Measurements from ENCODE around the gene GGA2.
"Not testable (repeated sequence)": the region's sequence is repeated elsewhere in the genome, so short reads cannot be mapped to it uniquely, and the experiment has no call there.

GGA2 gene, protein sequence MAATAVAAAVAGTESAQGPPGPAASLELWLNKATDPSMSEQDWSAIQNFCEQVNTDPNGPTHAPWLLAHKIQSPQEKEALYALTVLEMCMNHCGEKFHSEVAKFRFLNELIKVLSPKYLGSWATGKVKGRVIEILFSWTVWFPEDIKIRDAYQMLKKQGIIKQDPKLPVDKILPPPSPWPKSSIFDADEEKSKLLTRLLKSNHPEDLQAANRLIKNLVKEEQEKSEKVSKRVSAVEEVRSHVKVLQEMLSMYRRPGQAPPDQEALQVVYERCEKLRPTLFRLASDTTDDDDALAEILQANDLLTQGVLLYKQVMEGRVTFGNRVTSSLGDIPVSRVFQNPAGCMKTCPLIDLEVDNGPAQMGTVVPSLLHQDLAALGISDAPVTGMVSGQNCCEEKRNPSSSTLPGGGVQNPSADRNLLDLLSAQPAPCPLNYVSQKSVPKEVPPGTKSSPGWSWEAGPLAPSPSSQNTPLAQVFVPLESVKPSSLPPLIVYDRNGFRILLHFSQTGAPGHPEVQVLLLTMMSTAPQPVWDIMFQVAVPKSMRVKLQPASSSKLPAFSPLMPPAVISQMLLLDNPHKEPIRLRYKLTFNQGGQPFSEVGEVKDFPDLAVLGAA

DNA sequence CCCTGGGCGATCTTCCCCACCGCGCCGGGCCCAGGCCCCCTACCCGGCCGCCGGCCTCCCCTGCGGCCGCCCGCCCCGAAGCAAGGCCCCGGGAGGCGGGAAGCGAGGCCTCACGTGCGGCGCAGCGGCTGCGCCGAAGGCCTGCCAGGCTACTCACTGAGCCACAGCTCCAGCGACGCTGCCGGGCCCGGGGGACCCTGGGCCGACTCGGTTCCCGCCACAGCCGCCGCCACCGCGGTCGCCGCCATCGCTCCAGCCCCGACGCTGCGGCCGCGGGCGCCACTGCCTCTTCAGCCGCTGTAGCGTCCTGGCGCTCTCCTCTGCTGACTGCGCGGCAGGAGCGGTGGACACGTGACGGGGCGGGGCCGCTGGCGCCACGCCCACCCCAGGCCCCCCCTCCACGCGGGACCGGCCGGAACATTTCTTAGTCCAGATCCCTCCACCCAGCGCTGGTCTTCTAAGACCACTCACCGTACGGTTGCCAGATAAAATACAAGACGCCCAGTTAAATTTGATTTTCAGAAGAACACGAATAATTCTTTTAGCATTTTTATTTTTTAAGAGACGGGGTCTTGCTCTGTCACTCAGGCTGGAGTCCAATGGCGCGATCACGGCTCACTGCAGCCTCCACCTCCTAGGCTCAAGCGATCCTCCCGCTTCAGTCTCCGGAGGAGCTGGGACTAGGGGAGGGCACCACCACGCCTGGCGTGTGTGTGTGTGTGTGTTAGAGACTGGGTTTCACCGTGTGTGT, at the start of gene GGA2:
Gene GGA2, minus strand, starts transcription at position 331 of the 751 bp plus-strand sequence. Its CDS starts 83 bp downstream, at position 248.
- peak in 1 of 2 donors; percentile 72 for DNase-seq (ENCODE audit: extremely low read depth in 1 of 2, low read depth in 1 of 2)

DNA sequence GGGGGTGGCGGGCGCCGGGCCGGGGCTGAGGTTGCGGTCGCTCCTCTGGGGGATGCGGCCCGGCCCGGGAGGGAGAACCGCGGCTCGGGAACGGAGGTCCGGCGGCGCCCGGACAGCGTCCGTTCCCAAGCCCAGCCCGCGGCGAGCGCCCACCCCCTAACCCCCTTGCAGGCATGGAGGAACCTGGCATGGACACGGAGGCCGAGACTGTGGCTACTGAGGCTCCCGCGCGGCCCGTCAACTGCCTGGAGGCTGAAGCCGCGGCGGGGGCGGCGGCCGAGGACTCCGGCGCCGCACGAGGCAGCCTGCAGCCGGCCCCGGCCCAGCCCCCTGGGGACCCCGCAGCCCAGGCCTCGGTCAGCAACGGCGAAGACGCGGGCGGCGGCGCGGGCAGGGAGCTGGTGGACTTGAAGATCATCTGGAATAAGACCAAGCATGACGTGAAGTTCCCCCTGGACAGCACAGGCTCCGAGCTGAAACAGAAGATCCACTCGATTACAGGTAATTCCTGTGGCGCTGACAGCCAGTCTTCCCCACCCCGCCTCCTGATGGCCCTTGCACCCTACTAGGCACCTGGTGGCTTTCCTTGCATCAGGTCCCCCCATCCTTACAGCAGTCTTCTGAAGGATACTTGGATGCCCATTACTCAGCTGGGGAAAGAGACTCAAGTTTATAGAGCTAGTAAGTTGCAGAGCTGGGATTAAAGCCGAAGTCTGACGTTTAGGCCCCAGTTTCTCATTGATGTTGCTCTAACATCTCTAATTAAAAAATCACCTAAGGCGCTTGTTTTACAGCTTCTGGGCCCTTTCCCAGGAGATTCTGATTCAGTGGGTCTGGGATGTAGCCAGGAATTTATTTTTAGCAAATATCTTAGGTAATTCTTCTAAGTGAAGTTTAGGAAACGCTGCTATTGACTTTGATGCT, 47.7 kb upstream of the GGA2 start:
- DNase-seq (ENCODE audit: extremely low read depth in 1 of 2, low read depth in 1 of 2), result peak in 1 of 2 donors; percentile 3

- DNase-seq (ENCODE audit: extremely low read depth in 1 of 2, low read depth in 1 of 2), result peak; percentile 86 to 90
Observed at GRCh38 chr16:23556881-23557778, 46.8 kb upstream of the GGA2 start, which contains the start of the genes EARS2 and UBFD1. Gene EARS2, minus strand, starts transcription at chr16:23557350. Its CDS starts 7 bp downstream, at chr16:23557343. Gene UBFD1, plus strand, starts transcription at chr16:23557727. Its CDS starts 16 bp downstream, at chr16:23557743.

- no peak for DNase-seq (ENCODE audit: extremely low read depth in 1 of 2, low read depth in 1 of 2)
Observed at GRCh38 chr16:23554536-23554935, 44.2 kb upstream of the GGA2 start.

DNA sequence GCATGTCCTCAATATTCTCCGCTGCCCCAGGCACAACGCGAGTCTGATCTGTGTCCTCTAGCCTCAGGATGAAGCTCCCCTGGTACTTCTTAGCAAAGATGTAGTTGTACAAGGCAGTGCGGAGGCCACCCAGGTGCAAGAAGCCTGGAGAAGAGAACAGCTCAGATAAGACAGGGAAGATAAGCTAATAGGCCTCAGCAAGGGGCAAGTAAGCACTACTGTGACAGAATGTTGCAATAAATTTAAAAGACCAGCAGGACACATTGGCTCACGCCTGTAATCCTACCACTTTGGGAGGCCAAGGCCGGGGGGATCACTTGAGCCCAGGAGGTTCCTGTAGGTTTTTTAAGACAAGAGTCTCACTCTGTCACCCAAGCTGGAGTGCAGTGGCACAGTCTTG, 41.9 kb upstream of the GGA2 start:
- no peak for DNase-seq (ENCODE audit: extremely low read depth in 1 of 2, low read depth in 1 of 2)

- DNase-seq (ENCODE audit: extremely low read depth in 1 of 2, low read depth in 1 of 2), result no peak
Observed at GRCh38 chr16:23549938-23550337, 39.6 kb upstream of the GGA2 start.

GRCh38 chr16:23544436-23544835, 34.1 kb upstream of the GGA2 start:
- DNase-seq (ENCODE audit: extremely low read depth in 1 of 2, low read depth in 1 of 2), result no peak

GRCh38 chr16:23540817-23541178, 30.5 kb upstream of the GGA2 start:
- DNase-seq (ENCODE audit: extremely low read depth in 1 of 2, low read depth in 1 of 2), result not testable (repeated sequence)

- DNase-seq (ENCODE audit: extremely low read depth in 1 of 2, low read depth in 1 of 2), result no peak
Observed at GRCh38 chr16:23539984-23540816, 29.9 kb upstream of the GGA2 start.

DNA sequence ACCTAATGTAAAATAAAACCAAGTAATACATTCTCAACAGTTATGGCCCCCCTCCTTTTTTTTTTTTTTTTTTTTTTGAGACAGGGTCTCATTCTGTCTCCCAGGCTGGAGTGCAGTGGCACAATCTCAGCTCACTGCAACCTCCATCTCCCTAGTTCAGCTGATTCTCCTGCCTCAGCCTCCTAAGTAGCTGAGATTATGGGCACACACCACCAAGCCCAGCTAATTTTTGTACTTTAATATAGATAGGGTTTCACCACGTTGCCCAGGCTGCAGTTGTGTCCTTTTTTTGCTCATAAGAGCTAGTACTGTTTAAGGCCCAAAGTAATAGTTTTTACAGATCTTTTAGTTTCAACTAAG, 28.6 kb upstream of the GGA2 start:
- no peak for DNase-seq (ENCODE audit: extremely low read depth in 1 of 2, low read depth in 1 of 2)

DNA sequence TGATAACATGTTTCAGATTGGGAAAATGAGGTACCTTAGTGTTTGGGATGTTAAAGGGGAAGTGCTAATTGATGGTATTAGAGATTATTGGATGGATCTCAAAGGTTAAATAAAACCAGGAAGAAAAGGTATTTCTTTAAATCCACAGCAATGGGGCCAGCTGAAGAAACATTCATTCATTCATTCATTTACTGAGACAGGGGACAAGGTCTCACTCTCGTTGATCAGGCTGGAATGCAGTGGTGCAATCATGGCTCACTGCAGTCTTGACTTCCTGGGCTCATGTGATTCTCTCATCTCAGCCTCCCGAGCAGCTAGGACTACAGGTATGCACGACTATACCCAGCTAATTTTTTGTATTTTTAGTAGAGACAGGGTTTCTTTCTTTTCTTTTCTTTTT, 27.1 kb upstream of the GGA2 start:
- DNase-seq (ENCODE audit: extremely low read depth in 1 of 2, low read depth in 1 of 2), result no peak

DNA sequence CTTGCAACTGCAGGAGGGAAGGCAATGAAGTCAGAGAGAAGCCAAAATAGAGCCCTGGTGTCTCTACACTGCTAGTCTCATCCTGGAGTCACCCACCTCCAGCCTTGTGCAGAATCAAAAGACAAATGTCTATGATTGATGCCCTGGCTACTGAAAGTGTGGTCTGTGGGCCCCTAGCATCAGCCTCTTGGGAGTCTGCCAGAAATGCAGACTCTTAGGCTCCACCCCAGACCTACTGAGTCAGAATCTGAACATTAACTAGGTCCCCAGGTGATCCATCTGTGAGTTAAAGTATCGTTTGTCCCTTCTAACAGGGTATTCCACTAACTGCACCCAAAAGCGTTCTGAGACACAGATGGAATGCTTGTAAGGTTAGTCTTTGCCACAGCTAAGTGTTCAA, 25.6 kb upstream of the GGA2 start:
- DNase-seq (ENCODE audit: extremely low read depth in 1 of 2, low read depth in 1 of 2), result no peak

GRCh38 chr16:23534868-23535860, 24.9 kb upstream of the GGA2 start:
- no peak for DNase-seq (ENCODE audit: extremely low read depth in 1 of 2, low read depth in 1 of 2)

DNA sequence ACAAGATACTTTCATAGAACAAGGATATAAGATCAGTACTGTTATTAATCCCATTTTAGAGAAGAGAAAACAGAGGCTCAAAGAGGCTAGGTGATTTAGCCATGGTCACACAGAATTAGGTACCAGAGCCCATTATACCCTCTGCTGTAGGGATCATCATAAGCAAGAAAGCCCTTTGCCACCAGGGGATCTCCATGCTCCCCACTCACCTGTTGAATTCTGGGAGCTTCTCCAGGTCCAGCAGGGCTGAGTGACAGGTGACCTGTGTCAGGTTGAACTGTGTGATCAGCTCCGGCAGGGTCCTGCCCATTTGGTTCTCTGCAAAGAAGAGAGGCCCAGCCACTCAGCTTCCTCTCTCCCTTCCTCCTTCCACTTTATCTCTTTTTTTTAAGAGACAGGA, 22.2 kb upstream of the GGA2 start:
- no peak for DNase-seq (ENCODE audit: extremely low read depth in 1 of 2, low read depth in 1 of 2)

- no peak for DNase-seq (ENCODE audit: extremely low read depth in 1 of 2, low read depth in 1 of 2)
Observed at GRCh38 chr16:23530062-23530461, 19.8 kb upstream of the GGA2 start.

GRCh38 chr16:23528644-23529310, 18.5 kb upstream of the GGA2 start:
- DNase-seq (ENCODE audit: extremely low read depth in 1 of 2, low read depth in 1 of 2), result no peak

Measured in activated CD8-positive, alpha-beta memory T cell treated with anti-CD3 and anti-CD28 coated beads for 1 hour (primary cell).